Ovary (tissue), 3 donors: ENCODE measurements around the gene TMPRSS4.

Source experiments
- POLR2A ChIP-seq: fragments of 450-650 bp; IDR thresholded peaks from one replicate; pipeline ENCODE4 v1.6.1; 2017; ENCODE audit warnings: antibody characterized with exemption, mild to moderate bottlenecking, moderate library complexity
- TF ChIP-seq, protein P1 (sequence below), 3 donors: fragments of 450-650 bp in 2 of 3; fragments of 200-600 bp in 1 of 3; IDR thresholded peaks; one replicate each; pipeline versions ENCODE4 v1.5.1 to v1.8.0; 2016 to 2022; ENCODE audit warnings: antibody characterized with exemption in 3 of 3, mild to moderate bottlenecking in 1 of 3
- donor health status: DM: no; HTN: no; CAD: no.

GRCh38 chr11:118067006-118067405 is 9.9 kb upstream of the TMPRSS4 start:
- no peak for TF ChIP-seq POLR2A
- TF ChIP-seq, protein P1, sequence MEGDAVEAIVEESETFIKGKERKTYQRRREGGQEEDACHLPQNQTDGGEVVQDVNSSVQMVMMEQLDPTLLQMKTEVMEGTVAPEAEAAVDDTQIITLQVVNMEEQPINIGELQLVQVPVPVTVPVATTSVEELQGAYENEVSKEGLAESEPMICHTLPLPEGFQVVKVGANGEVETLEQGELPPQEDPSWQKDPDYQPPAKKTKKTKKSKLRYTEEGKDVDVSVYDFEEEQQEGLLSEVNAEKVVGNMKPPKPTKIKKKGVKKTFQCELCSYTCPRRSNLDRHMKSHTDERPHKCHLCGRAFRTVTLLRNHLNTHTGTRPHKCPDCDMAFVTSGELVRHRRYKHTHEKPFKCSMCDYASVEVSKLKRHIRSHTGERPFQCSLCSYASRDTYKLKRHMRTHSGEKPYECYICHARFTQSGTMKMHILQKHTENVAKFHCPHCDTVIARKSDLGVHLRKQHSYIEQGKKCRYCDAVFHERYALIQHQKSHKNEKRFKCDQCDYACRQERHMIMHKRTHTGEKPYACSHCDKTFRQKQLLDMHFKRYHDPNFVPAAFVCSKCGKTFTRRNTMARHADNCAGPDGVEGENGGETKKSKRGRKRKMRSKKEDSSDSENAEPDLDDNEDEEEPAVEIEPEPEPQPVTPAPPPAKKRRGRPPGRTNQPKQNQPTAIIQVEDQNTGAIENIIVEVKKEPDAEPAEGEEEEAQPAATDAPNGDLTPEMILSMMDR (IDR thresholded peaks at IDR 0.05), result no peak
